ENCODE data around the gene SCAMP5.
A peak's percentile ranks its signal among the peaks of the same experiment; 100 is the strongest.

Gene SCAMP5

DNA sequence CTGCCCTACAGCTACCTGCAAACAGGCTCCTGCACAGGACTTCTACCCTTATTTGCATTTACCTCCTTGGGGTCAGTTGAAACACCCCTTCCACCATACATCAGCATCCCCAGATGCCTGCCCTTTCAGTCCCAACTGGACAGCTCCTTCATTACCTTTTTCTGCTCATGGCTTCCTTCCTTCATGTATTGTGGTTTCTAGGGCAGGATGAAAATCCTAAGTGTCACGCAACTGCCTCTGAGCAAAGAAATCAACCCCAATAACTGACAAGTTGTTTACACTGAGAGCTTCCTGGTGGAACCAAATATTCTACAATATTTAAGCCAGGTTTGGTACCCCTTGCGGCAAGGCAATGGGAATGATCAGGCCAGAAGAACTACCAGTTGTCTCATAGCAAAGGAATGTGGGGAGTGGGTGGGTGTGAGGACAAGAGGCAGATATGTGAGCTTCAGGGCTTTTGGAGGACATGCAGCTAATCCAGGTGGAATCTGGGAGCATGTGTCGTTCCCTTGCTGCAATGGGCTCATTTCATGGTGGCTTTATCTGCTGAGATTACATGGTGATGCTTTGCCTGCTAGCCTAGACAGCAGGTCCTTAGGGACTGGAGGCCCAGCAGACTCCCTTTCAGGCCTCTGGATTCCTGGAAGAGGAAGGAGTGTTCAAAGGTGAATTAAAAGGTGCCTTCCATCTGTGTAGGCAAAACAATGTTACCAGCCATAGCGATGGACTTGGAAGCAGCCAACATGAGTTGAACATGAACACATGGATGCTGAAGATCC lies 63.0 kb downstream of the SCAMP5 start:
- H3K4me1 Mint-ChIP-seq (ENCODE audit: low read depth) = no peaks in the 10 kb centered on the region
- H3K9me3 Mint-ChIP-seq (ENCODE audit: low read depth) = no peaks in the 10 kb centered on the region
- H3K4me3 Mint-ChIP-seq = no peak overlapping the region
- no peaks in the 10 kb centered on the region for H3K27me3 Mint-ChIP-seq
- peaks cover 2% of the 10 kb centered on the region for H3K36me3 Mint-ChIP-seq
- H3K27ac Mint-ChIP-seq = no peak overlapping the region

DNA sequence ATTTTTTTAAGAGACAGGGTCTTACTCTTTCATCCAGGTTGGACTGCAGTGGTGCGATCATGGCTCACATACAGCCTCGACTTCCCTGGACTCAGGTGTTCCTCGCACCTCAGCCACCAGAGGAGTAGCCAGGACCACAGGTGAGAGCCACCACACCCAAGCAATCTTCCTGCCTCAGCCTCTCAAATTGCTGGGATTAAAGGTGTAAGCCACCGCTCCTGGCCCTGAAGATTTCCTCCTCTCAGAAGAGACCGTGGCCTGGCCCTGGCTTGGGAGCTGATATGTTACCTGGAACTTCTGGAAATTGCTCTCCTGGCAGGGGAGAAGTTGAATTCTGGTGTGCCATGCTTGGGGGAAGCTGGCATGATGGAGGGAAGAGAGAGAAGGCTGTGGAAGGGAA lies 64.2 kb downstream of the SCAMP5 start:
- Mint-ChIP-seq H3K27me3 (no peaks in the 10 kb centered on the region), H3K4me1 (ENCODE audit: low read depth) (no peaks in the 10 kb centered on the region)

DNA sequence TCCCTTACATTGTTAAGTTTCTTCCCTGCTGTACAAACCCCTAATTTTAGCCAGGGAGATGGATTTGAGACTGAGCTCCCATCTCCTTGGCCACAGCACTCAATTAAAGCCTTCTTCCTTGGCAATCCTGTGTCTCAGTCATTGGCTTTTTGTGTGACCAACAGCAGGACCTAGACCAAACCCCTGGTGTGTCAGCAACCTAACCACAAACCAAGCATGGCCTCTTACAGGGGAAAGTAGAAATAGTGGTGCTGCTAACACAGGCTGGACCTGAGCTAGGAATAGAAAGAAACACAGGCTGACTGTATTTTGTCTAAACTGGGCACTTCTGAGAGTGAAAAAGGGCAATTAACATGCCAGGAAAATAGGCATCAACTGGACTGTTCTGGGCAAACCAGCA lies 65.9 kb downstream of the SCAMP5 start:
- no peak overlapping the region for H3K4me3 Mint-ChIP-seq
- H3K9me3 Mint-ChIP-seq (ENCODE audit: low read depth) = no peaks in the 10 kb centered on the region
- no peaks in the 10 kb centered on the region for H3K36me3 Mint-ChIP-seq
- H3K27ac Mint-ChIP-seq = no peak overlapping the region
- H3K4me1 Mint-ChIP-seq (ENCODE audit: low read depth) = peaks cover 13% of the 10 kb centered on the region
- no peaks in the 10 kb centered on the region for H3K27me3 Mint-ChIP-seq

More for the DNA sequence above, 64.2 kb downstream of the SCAMP5 start:
- Mint-ChIP-seq H3K36me3 (peaks cover 2% of the 10 kb centered on the region), H3K27ac (no peak overlapping the region), H3K4me3 (no peak overlapping the region), H3K9me3 (ENCODE audit: low read depth) (no peaks in the 10 kb centered on the region)

DNA sequence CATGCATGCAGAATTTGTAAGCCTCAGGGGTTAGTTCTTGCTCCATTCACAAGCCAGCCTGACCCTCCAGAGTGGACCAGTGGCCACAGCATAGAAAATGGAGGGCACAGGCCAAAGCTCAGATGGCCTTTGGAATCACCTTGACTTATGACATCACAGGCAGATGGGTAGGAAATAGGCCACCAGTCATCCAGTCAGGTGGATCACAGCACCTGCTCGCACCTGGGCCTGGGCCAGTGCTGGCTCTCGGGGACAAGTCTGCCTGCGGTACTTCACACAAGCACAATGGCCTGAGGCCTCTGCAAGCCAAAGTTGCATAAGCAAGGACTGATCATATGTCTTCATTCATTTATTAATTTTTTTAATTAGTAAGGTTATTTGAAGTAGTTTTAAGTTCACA lies 67.3 kb downstream of the SCAMP5 start:
- Mint-ChIP-seq H3K4me1 (ENCODE audit: low read depth) (peaks cover 28% of the 10 kb centered on the region), H3K27ac (no peak overlapping the region), H3K4me3 (no peak overlapping the region), H3K36me3 (no peaks in the 10 kb centered on the region), H3K9me3 (ENCODE audit: low read depth) (no peaks in the 10 kb centered on the region), H3K27me3 (no peaks in the 10 kb centered on the region)

DNA sequence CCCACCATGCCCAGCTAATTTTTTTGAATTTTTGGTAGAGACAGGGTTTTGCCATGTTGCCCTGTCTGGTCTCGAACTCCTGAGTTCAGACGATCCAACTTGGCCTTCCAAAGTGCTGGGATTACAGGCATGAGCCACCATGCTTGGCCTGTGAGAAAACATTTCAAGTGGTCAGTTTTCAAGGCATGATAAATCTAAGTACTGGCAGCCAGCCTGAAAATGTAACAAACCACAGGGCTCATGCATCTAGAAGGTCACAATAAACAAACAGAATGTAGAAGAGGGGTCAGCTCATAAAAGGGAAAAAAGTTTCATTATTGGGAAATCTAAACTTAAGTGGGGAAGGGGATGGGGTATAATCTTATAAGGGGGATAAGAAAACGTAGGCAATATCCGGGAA lies 68.0 kb downstream of the SCAMP5 start:
- peaks cover under 1% of the 10 kb centered on the region for H3K36me3 Mint-ChIP-seq
- no peak overlapping the region for H3K27ac Mint-ChIP-seq
- peaks cover 28% of the 10 kb centered on the region for H3K4me1 Mint-ChIP-seq (ENCODE audit: low read depth)
- H3K27me3 Mint-ChIP-seq = no peaks in the 10 kb centered on the region
- no peak overlapping the region for H3K4me3 Mint-ChIP-seq
- H3K9me3 Mint-ChIP-seq (ENCODE audit: low read depth) = no peaks in the 10 kb centered on the region

GRCh38 chr15:75063889-75064288 lies 68.5 kb downstream of the SCAMP5 start:
- Mint-ChIP-seq H3K9me3 (ENCODE audit: low read depth) (no peaks in the 10 kb centered on the region), H3K4me1 (ENCODE audit: low read depth) (peaks cover 28% of the 10 kb centered on the region), H3K27ac (no peak overlapping the region), H3K4me3 (no peak overlapping the region), H3K27me3 (no peaks in the 10 kb centered on the region), H3K36me3 (peaks cover 3% of the 10 kb centered on the region)

DNA sequence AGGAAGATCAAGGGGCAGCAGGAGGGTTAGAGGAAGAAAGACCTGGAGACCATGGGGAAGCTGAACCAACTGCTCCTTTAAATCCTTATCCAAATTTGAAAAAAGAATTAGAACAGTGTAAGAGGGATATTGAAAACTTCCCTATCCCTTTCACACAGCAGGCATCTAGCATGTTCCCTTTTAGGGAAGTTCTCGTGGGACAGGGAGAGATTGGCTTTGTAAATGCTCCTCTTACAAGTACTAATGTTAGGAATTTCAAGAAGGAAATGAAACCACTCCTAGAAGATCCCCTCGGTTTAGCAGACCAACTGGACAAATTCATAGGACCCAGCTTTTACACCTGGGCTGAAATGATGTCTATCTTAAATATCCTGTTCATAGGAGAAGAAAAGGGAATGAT lies 69.5 kb downstream of the SCAMP5 start:
- Mint-ChIP-seq H3K27ac (no peak overlapping the region), H3K4me1 (ENCODE audit: low read depth) (peaks cover 28% of the 10 kb centered on the region), H3K4me3 (no peak overlapping the region), H3K27me3 (no peaks in the 10 kb centered on the region), H3K9me3 (ENCODE audit: low read depth) (no peaks in the 10 kb centered on the region), H3K36me3 (peaks cover 3% of the 10 kb centered on the region)

DNA sequence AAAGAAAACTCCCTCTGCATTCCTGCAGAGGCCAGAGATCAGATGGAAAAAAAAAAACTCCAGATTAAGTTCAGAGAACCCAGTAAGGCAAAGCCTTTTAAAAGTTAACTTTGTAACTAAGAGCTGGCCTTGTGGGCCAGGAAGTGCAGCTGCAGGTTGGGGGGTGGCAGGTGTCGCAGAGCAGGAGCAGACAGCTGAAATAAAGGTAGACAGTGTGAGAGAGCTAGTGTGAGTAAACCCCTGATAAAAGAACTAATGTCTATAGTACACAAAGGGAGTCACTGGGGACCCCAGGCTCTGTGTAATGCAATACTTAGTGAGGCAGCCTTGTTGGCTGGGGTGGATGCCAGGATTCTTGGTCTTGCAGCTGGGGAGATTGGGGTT lies 70.1 kb downstream of the SCAMP5 start:
- Mint-ChIP-seq H3K36me3 (peaks cover 3% of the 10 kb centered on the region), H3K9me3 (ENCODE audit: low read depth) (no peaks in the 10 kb centered on the region), H3K27me3 (no peaks in the 10 kb centered on the region), H3K4me1 (ENCODE audit: low read depth) (peaks cover 28% of the 10 kb centered on the region), H3K27ac (no peak overlapping the region), H3K4me3 (no peak overlapping the region)

DNA sequence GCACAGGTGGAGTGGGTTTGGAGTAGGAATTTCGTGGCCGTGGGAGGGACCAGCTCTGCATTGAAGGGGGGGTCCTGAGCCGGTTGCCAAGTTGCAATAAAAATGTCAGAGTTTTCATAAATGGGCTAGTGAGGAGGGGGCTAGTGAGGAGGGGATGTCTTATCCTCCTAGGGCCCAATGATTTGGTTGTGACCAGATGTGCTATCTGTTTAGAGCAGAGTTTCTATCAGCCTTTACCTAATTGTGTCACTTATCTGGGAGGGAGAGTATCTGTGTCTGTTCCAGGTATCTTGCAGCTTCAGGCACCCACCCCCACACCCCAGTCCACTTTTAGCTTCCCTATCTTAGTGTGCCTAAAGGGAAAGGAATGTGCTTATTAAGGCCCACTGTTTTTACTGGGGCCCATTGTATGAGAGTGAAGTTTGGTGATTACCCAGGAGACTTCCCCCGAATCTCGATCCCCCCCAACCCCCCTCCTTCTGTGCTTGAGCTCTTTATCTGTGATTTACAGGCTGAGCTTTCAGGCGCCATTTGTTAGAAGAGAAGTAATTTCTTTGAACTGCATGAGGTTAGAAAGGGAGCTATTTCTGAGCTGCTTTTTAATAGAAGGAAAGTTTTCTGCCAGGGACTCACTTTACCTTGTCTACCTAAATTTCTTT lies 70.6 kb downstream of the SCAMP5 start:
- no peaks in the 10 kb centered on the region for H3K9me3 Mint-ChIP-seq (ENCODE audit: low read depth)
- H3K27me3 Mint-ChIP-seq = no peaks in the 10 kb centered on the region
- no peak overlapping the region for H3K4me3 Mint-ChIP-seq
- peaks cover 28% of the 10 kb centered on the region for H3K4me1 Mint-ChIP-seq (ENCODE audit: low read depth)
- peaks cover 3% of the 10 kb centered on the region for H3K36me3 Mint-ChIP-seq
- peak overlapping the region; percentile 58 for H3K27ac Mint-ChIP-seq

DNA sequence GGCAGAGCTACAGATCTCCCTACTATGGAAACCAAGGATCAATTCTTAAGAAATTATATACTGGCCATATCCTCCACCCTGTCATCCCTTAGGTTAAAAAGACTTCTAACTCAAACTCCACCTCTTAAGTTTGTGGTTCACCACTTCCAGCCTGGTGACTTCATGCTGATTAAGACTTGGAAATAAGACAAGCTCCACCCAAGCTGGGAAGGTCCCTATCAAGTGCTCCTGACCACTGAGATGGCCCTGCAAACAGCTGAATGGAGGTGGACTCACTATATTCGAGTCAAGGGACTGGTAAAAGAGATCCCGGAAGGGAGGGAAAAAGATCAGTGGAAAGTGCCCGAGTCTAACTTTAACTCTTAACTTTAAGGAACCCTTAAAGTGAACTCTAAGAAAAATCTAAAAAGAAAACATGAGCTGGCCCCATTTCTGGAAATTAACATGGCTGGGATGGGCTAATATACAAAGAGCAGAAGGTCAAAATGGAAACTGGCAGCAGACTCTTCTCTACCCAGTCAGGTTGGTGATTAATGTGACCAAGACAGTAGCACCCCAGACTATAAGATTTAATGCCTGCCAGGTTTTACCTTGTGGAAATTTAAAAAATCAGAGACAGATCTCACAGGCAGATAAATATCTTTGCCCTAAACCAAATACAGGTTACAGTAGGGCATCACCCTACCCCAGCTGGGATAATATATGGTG lies 71.9 kb downstream of the SCAMP5 start:
- peaks cover 30% of the 10 kb centered on the region for H3K4me1 Mint-ChIP-seq (ENCODE audit: low read depth)
- peaks cover 7% of the 10 kb centered on the region for H3K36me3 Mint-ChIP-seq
- H3K9me3 Mint-ChIP-seq (ENCODE audit: low read depth) = no peaks in the 10 kb centered on the region
- H3K27ac Mint-ChIP-seq = peak overlapping the region; percentile 17
- H3K4me3 Mint-ChIP-seq = peak overlapping the region; percentile 46
- peaks cover 5% of the 10 kb centered on the region for H3K27me3 Mint-ChIP-seq

GRCh38 chr15:75068748-75069147 lies 73.4 kb downstream of the SCAMP5 start:
- peaks cover 5% of the 10 kb centered on the region for H3K27me3 Mint-ChIP-seq
- H3K4me1 Mint-ChIP-seq (ENCODE audit: low read depth) = peaks cover 33% of the 10 kb centered on the region
- H3K9me3 Mint-ChIP-seq (ENCODE audit: low read depth) = no peaks in the 10 kb centered on the region
- H3K27ac Mint-ChIP-seq = peak overlapping the region; percentile 54
- H3K4me3 Mint-ChIP-seq = no peak overlapping the region
- H3K36me3 Mint-ChIP-seq = peaks cover 10% of the 10 kb centered on the region

GRCh38 chr15:75069301-75069925 lies 74.0 kb downstream of the SCAMP5 start:
- Mint-ChIP-seq H3K27me3 (peaks cover 5% of the 10 kb centered on the region), H3K36me3 (peaks cover 10% of the 10 kb centered on the region), H3K4me3 (no peak overlapping the region), H3K9me3 (ENCODE audit: low read depth) (no peaks in the 10 kb centered on the region), H3K27ac (no peak overlapping the region), H3K4me1 (ENCODE audit: low read depth) (peaks cover 33% of the 10 kb centered on the region)

- H3K27ac Mint-ChIP-seq = no peak overlapping the region
- H3K4me1 Mint-ChIP-seq (ENCODE audit: low read depth) = peaks cover 25% of the 10 kb centered on the region
- peaks cover 6% of the 10 kb centered on the region for H3K27me3 Mint-ChIP-seq
Measured at GRCh38 chr15:75070674-75071073, 75.3 kb downstream of the SCAMP5 start.

More at GRCh38 chr15:75070674-75071073, 75.3 kb downstream of the SCAMP5 start:
- Mint-ChIP-seq H3K36me3 (peaks cover 13% of the 10 kb centered on the region), H3K4me3 (no peak overlapping the region), H3K9me3 (ENCODE audit: low read depth) (peaks cover 4% of the 10 kb centered on the region)

Measured in activated naive CD8-positive, alpha-beta T cell (primary cell).